22Rv1 (cell line): ENCODE measurements around the gene RCSD1.

Experiments used
- H3K27ac ChIP-seq: fragments of 450-650 bp; 2 replicates; pipeline ENCODE4 v1.5.1; 2017
- CTCF ChIP-seq: fragments of 450-650 bp; IDR thresholded peaks from 2 replicates; pipeline ENCODE4 v1.5.1; 2017; ENCODE audit warnings: mild to moderate bottlenecking
- ZFX ChIP-seq: fragments of 450-650 bp; IDR thresholded peaks from 2 replicates; pipeline ENCODE4 v1.6.1; 2017; ENCODE audit warnings: antibody characterized with exemption, borderline replicate concordance

Gene RCSD1

GRCh38 chr1:167683641-167684502, 53.8 kb downstream of the RCSD1 start:
- no peak overlapping the region for H3K27ac ChIP-seq

GRCh38 chr1:167685844-167686243, 55.8 kb downstream of the RCSD1 start:
- no peak overlapping the region for H3K27ac ChIP-seq

More at GRCh38 chr1:167683641-167684502, 53.8 kb downstream of the RCSD1 start:
- TF ChIP-seq CTCF (no peak), ZFX (no peak)

GRCh38 chr1:167687919-167688519, 58.0 kb downstream of the RCSD1 start:
- no peak for TF ChIP-seq ZFX
- peak; percentile 96 for TF ChIP-seq CTCF

More at GRCh38 chr1:167685844-167686243, 55.8 kb downstream of the RCSD1 start:
- TF ChIP-seq ZFX (no peak), CTCF (no peak)

GRCh38 chr1:167689567-167689920, 59.5 kb downstream of the RCSD1 start:
- H3K27ac ChIP-seq = no peak overlapping the region
- TF ChIP-seq CTCF = no peak
- TF ChIP-seq ZFX = no peak

More at GRCh38 chr1:167687919-167688519, 58.0 kb downstream of the RCSD1 start:
- no peak overlapping the region for H3K27ac ChIP-seq

- no peak overlapping the region for H3K27ac ChIP-seq
- TF ChIP-seq ZFX (no peak), CTCF (no peak)
Observed at GRCh38 chr1:167690053-167690452, 60.0 kb downstream of the RCSD1 start.

- TF ChIP-seq CTCF (no peak), ZFX (no peak)
Observed at GRCh38 chr1:167693425-167694045, 63.5 kb downstream of the RCSD1 start.

More at GRCh38 chr1:167693425-167694045, 63.5 kb downstream of the RCSD1 start:
- no peak overlapping the region for H3K27ac ChIP-seq
